CD4-positive, CD25-positive, alpha-beta regulatory T cell (primary cell): ENCODE measurements around the gene ZNF148. TPM values are rescaled to one million over a fixed set of nuclear protein-coding genes. Genes with fewer than 3 reads are reported as not detected.
A peak's percentile ranks its signal among the peaks of the same experiment; 100 is the strongest.

Source experiments
- ATAC-seq, 2 donors: fragments of 150-1000 bp; cut with Tn5 transposase; one replicate each; pipeline ENCODE4 v1.10.0; 2021; ENCODE audit warnings: low read depth in 2 of 2, moderate number of reproducible peaks in 2 of 2, moderate library complexity in 1 of 2
- DNase-seq, 3 donors: peaks; one replicate each; pipeline versions ENCODE4 v3.0.0 to v3.0.0-alpha.2; 2012 to 2022; ENCODE audit warnings: mixed read lengths in 1 of 3
- H3K27ac ChIP-seq: one replicate; pipeline ENCODE4 v1.7.0; 2013; ENCODE audit warnings: mild to moderate bottlenecking, low read length; ENCODE audit not compliant: insufficient read depth, poor library complexity, severe bottlenecking
- H3K27me3 ChIP-seq: one replicate; pipeline ENCODE4 v1.7.0; 2013; ENCODE audit warnings: low read length; ENCODE audit not compliant: control insufficient read depth, insufficient read depth
- H3K36me3 ChIP-seq: one replicate; pipeline ENCODE4 v1.7.0; 2013; ENCODE audit warnings: mild to moderate bottlenecking, low read length, moderate library complexity; ENCODE audit not compliant: control insufficient read depth, insufficient read depth
- H3K4me1 ChIP-seq: 2 replicates; pipeline ENCODE4 v1.7.0; 2013; ENCODE audit warnings: mild to moderate bottlenecking, low read length; ENCODE audit not compliant: insufficient read depth, control insufficient read depth, poor library complexity, severe bottlenecking
- H3K4me3 ChIP-seq: one replicate; pipeline ENCODE4 v1.7.0; 2013; ENCODE audit warnings: low read depth, mild to moderate bottlenecking, low read length, moderate library complexity
- H3K9me3 ChIP-seq, 2 experiments: 1 replicate in 1 of 2; 2 replicates in 1 of 2; pipeline ENCODE4 v1.7.0; 2013; ENCODE audit warnings: low read length in 2 of 2, mild to moderate bottlenecking in 1 of 2, moderate library complexity in 1 of 2; ENCODE audit not compliant: control insufficient read depth in 2 of 2
- H3K27ac Mint-ChIP-seq, 3 donors: one replicate each; pipeline ENCODE4 v1.8.0; 2020 to 2022; ENCODE audit warnings: mild to moderate bottlenecking in 3 of 3, mixed read lengths in 3 of 3, moderate library complexity in 2 of 3
- H3K27me3 Mint-ChIP-seq: one replicate; pipeline ENCODE4 v1.8.0; 2022; ENCODE audit warnings: mild to moderate bottlenecking, mixed read lengths
- H3K36me3 Mint-ChIP-seq: one replicate; pipeline ENCODE4 v1.8.0; 2020; ENCODE audit warnings: mixed read lengths
- H3K4me1 Mint-ChIP-seq, 4 donors: one replicate each; pipeline ENCODE4 v1.8.0; 2020 to 2022; ENCODE audit warnings: mixed read lengths in 4 of 4, mild to moderate bottlenecking in 1 of 4
- H3K4me3 Mint-ChIP-seq, 4 donors: one replicate each; pipeline ENCODE4 v1.8.0; 2020 to 2022; ENCODE audit warnings: mild to moderate bottlenecking in 4 of 4, mixed read lengths in 4 of 4, moderate library complexity in 3 of 4
- H3K9me3 Mint-ChIP-seq, 7 donors: one replicate each; pipeline ENCODE4 v1.8.0; 2020 to 2022; ENCODE audit warnings: mixed read lengths in 7 of 7, mild to moderate bottlenecking in 3 of 7, moderate library complexity in 2 of 7
- polyA plus RNA-seq, 4 donors: library from polyadenylated mRNA; unstranded; fragments of 300-500 nt; fragmentation: Illumina TruSeq; gene quantifications; one replicate each; pipeline ENCODE4 v1.2.3, GENCODE V29; 2021
- total RNA-seq: library from RNA; stranded (reverse); gene quantifications from one replicate; pipeline ENCODE4 v1.2.3, GENCODE V29; 2022

Gene ZNF148
- total and polyA plus RNA-seq, 5 donors from 2014 or later = 50.6 to 75.0 (median 63.8) TPM

GRCh38 chr3:125280668-125281361 is 94.3 kb downstream of the ZNF148 start:
- no peak overlapping the region for H3K4me3 Mint-ChIP-seq
- no peak overlapping the region for H3K27ac Mint-ChIP-seq
- ATAC-seq (no peak), DNase-seq (no peak)
- no peaks in the 10 kb centered on the region for H3K27me3 Mint-ChIP-seq
- H3K9me3 ChIP-seq = no peaks in the 10 kb centered on the region
- H3K36me3 Mint-ChIP-seq = peaks cover 31% of the 10 kb centered on the region
- H3K27ac ChIP-seq = no peak overlapping the region
- no peaks in the 10 kb centered on the region for H3K9me3 Mint-ChIP-seq
- peaks cover 16 to 27% (median 21%) of the 10 kb centered on the region in 4 donors for H3K4me1 Mint-ChIP-seq
- H3K27me3 ChIP-seq = no peaks in the 10 kb centered on the region
- H3K36me3 ChIP-seq = peaks cover 19% of the 10 kb centered on the region
- no peaks in the 10 kb centered on the region for H3K4me1 ChIP-seq
- no peak overlapping the region for H3K4me3 ChIP-seq

GRCh38 chr3:125278155-125278554 is 97.0 kb downstream of the ZNF148 start:
- H3K27me3 ChIP-seq = no peaks in the 10 kb centered on the region
- Mint-ChIP-seq H3K27me3 (no peaks in the 10 kb centered on the region), H3K4me1 (peaks cover 4 to 21% (median 10%) of the 10 kb centered on the region in 4 donors), H3K4me3 (no peak overlapping the region), H3K36me3 (peaks cover 46% of the 10 kb centered on the region), H3K9me3 (no peaks in the 10 kb centered on the region), H3K27ac (peak overlapping the region in 1 of 3 donors; percentile 12)
- no peaks in the 10 kb centered on the region for H3K9me3 ChIP-seq
- no peak overlapping the region for H3K27ac ChIP-seq
- H3K4me3 ChIP-seq = no peak overlapping the region
- DNase-seq = no peak
- ATAC-seq = no peak
- H3K36me3 ChIP-seq = peaks cover 14% of the 10 kb centered on the region
- H3K4me1 ChIP-seq = no peaks in the 10 kb centered on the region

GRCh38 chr3:125271127-125271526 is 104.0 kb downstream of the ZNF148 start:
- Mint-ChIP-seq H3K9me3 (no peaks in the 10 kb centered on the region), H3K36me3 (peaks cover 59% of the 10 kb centered on the region)

GRCh38 chr3:125267460-125267859 is 107.7 kb downstream of the ZNF148 start:
- Histone ChIP-seq H3K4me3 (no peak overlapping the region), H3K9me3 (no peaks in the 10 kb centered on the region), H3K27me3 (no peaks in the 10 kb centered on the region), H3K36me3 (peaks cover 13% of the 10 kb centered on the region), H3K27ac (no peak overlapping the region), H3K4me1 (no peaks in the 10 kb centered on the region)
- ATAC-seq = no peak
- Mint-ChIP-seq H3K27me3 (no peaks in the 10 kb centered on the region), H3K4me1 (peaks cover 7 to 32% (median 19%) of the 10 kb centered on the region in 4 donors), H3K27ac (no peak overlapping the region), H3K36me3 (peaks cover 60% of the 10 kb centered on the region), H3K9me3 (no peaks in the 10 kb centered on the region), H3K4me3 (no peak overlapping the region)
- no peak for DNase-seq

More at GRCh38 chr3:125271127-125271526, 104.0 kb downstream of the ZNF148 start:
- ATAC-seq = no peak
- no peak for DNase-seq
- Histone ChIP-seq H3K36me3 (peaks cover 16% of the 10 kb centered on the region), H3K9me3 (no peaks in the 10 kb centered on the region), H3K4me3 (no peak overlapping the region), H3K27ac (no peak overlapping the region), H3K27me3 (no peaks in the 10 kb centered on the region), H3K4me1 (no peaks in the 10 kb centered on the region)
- Mint-ChIP-seq H3K27ac (no peak overlapping the region), H3K4me1 (peaks cover 0 to 25% (median 16%) of the 10 kb centered on the region in 4 donors), H3K4me3 (no peak overlapping the region), H3K27me3 (no peaks in the 10 kb centered on the region)

- Histone ChIP-seq H3K4me3 (no peak overlapping the region), H3K36me3 (peaks cover 15% of the 10 kb centered on the region), H3K27me3 (no peaks in the 10 kb centered on the region), H3K4me1 (no peaks in the 10 kb centered on the region), H3K27ac (no peak overlapping the region), H3K9me3 (no peaks in the 10 kb centered on the region)
- H3K4me1 Mint-ChIP-seq = peaks cover 7 to 30% (median 19%) of the 10 kb centered on the region in 4 donors
- H3K27ac Mint-ChIP-seq = peak overlapping the region in 1 of 3 donors; percentile 11
- no peaks in the 10 kb centered on the region for H3K27me3 Mint-ChIP-seq
- peaks cover 62% of the 10 kb centered on the region for H3K36me3 Mint-ChIP-seq
- H3K4me3 Mint-ChIP-seq = no peak overlapping the region
- H3K9me3 Mint-ChIP-seq = no peaks in the 10 kb centered on the region
- DNase-seq (no peak), ATAC-seq (no peak)
Observed at GRCh38 chr3:125266971-125267370, 108.2 kb downstream of the ZNF148 start.

GRCh38 chr3:125262161-125262560 is 113.0 kb downstream of the ZNF148 start:
- H3K4me1 ChIP-seq = no peaks in the 10 kb centered on the region
- H3K36me3 ChIP-seq = peaks cover 11% of the 10 kb centered on the region
- Mint-ChIP-seq H3K4me1 (peaks cover 16 to 31% (median 19%) of the 10 kb centered on the region in 4 donors), H3K4me3 (no peak overlapping the region), H3K9me3 (peaks cover 0 to 5% (median 2%) of the 10 kb centered on the region in 7 donors), H3K27ac (no peak overlapping the region), H3K27me3 (no peaks in the 10 kb centered on the region), H3K36me3 (peaks cover 58% of the 10 kb centered on the region)
- no peak overlapping the region for H3K4me3 ChIP-seq
- no peaks in the 10 kb centered on the region for H3K27me3 ChIP-seq
- ATAC-seq (no peak), DNase-seq (no peak)
- H3K27ac ChIP-seq = no peak overlapping the region
- no peaks in the 10 kb centered on the region for H3K9me3 ChIP-seq

GRCh38 chr3:125261031-125261430 is 114.1 kb downstream of the ZNF148 start:
- Histone ChIP-seq H3K9me3 (no peaks in the 10 kb centered on the region), H3K27me3 (no peaks in the 10 kb centered on the region), H3K4me1 (no peaks in the 10 kb centered on the region), H3K4me3 (no peak overlapping the region), H3K36me3 (peaks cover 11% of the 10 kb centered on the region), H3K27ac (no peak overlapping the region)
- Mint-ChIP-seq H3K9me3 (peaks cover 0 to 5% (median 2%) of the 10 kb centered on the region in 7 donors), H3K27ac (peak overlapping the region in 1 of 3 donors; percentile 73), H3K4me1 (peaks cover 10 to 21% (median 15%) of the 10 kb centered on the region in 4 donors), H3K36me3 (peaks cover 62% of the 10 kb centered on the region), H3K4me3 (no peak overlapping the region), H3K27me3 (no peaks in the 10 kb centered on the region)
- DNase-seq (no peak), ATAC-seq (no peak)

- peaks cover 11% of the 10 kb centered on the region for H3K36me3 ChIP-seq
- Mint-ChIP-seq H3K4me3 (no peak overlapping the region), H3K27ac (no peak overlapping the region), H3K36me3 (peaks cover 60% of the 10 kb centered on the region), H3K4me1 (peaks cover 7 to 21% (median 11%) of the 10 kb centered on the region in 4 donors), H3K27me3 (no peaks in the 10 kb centered on the region), H3K9me3 (peaks cover 0 to 5% (median 2%) of the 10 kb centered on the region in 7 donors)
- H3K27ac ChIP-seq = no peak overlapping the region
- ATAC-seq = no peak
- H3K9me3 ChIP-seq = no peaks in the 10 kb centered on the region
- no peak for DNase-seq
- no peaks in the 10 kb centered on the region for H3K27me3 ChIP-seq
- H3K4me3 ChIP-seq = no peak overlapping the region
- no peaks in the 10 kb centered on the region for H3K4me1 ChIP-seq
Observed at GRCh38 chr3:125260158-125260557, 115.0 kb downstream of the ZNF148 start.
